Eye (tissue), 1 donor: ENCODE results near the gene ADIPOR2.

Experiments used
- DNase-seq: peaks from one replicate; pipeline ENCODE4 v3.0.0-alpha.2; 2015

ADIPOR2 gene

GRCh38 chr12:1690578-1691122 is at the start of gene ADIPOR2:
TSS of gene ADIPOR2 (plus strand) at chr12:1691070. CDS start at chr12:1754344, 63,274 bp downstream.
- peak; percentile 98 for DNase-seq

- DNase-seq, result no peak
Measured at GRCh38 chr12:1642513-1642912, 48.4 kb upstream of the ADIPOR2 start.

GRCh38 chr12:1643043-1643442 is 47.8 kb upstream of the ADIPOR2 start:
- DNase-seq, result no peak

- no peak for DNase-seq
Measured at GRCh38 chr12:1643905-1644533, 46.9 kb upstream of the ADIPOR2 start.

GRCh38 chr12:1644534-1645438 is 46.1 kb upstream of the ADIPOR2 start:
- peak; percentile 88 for DNase-seq

GRCh38 chr12:1645819-1646218 is 45.1 kb upstream of the ADIPOR2 start:
- no peak for DNase-seq

- no peak for DNase-seq
Measured at GRCh38 chr12:1646569-1647284, 44.1 kb upstream of the ADIPOR2 start.

GRCh38 chr12:1647285-1647669 is 43.6 kb upstream of the ADIPOR2 start:
- DNase-seq, result no peak

- no peak for DNase-seq
Measured at GRCh38 chr12:1650260-1650977, 40.5 kb upstream of the ADIPOR2 start.

GRCh38 chr12:1650978-1651361 is 39.9 kb upstream of the ADIPOR2 start:
- no peak for DNase-seq

- DNase-seq, result no peak
Measured at GRCh38 chr12:1651946-1652345, 38.9 kb upstream of the ADIPOR2 start.

GRCh38 chr12:1655225-1655788 is 35.6 kb upstream of the ADIPOR2 start:
- DNase-seq, result no peak

- DNase-seq, result no peak
Measured at GRCh38 chr12:1656902-1657301, 34.0 kb upstream of the ADIPOR2 start.

- DNase-seq, result no peak
Measured at GRCh38 chr12:1657688-1658087, 33.2 kb upstream of the ADIPOR2 start.

GRCh38 chr12:1660304-1661187 is 30.3 kb upstream of the ADIPOR2 start:
- no peak for DNase-seq

GRCh38 chr12:1661553-1662335 is 29.1 kb upstream of the ADIPOR2 start:
- DNase-seq, result peak; percentile 91

- DNase-seq, result peak; percentile 82
Measured at GRCh38 chr12:1662761-1663439, 28.0 kb upstream of the ADIPOR2 start.

- DNase-seq, result no peak
Measured at GRCh38 chr12:1663440-1664132, 27.3 kb upstream of the ADIPOR2 start.

- no peak for DNase-seq
Measured at GRCh38 chr12:1665366-1665765, 25.5 kb upstream of the ADIPOR2 start.
